Measurements from ENCODE around the gene RMND1.
"Not testable (repeated sequence)": the region's sequence is repeated elsewhere in the genome, so short reads cannot be mapped to it uniquely, and the experiment has no call there.

The RMND1 gene

GRCh38 chr6:151451950-151452749, at the start of gene RMND1:
RMND1 (minus strand) TSS chr6:151452126; CDS start chr6:151445811, 6,315 bp downstream.
- peak; percentile 98 for DNase-seq (ENCODE audit: low read depth)

- no peak for DNase-seq (ENCODE audit: low read depth)
These were observed 47.6 kb upstream of the RMND1 start for GRCh38 chr6:151499551-151499950.

GRCh38 chr6:151498327-151498726, 46.4 kb upstream of the RMND1 start:
- DNase-seq (ENCODE audit: low read depth): no peak

- DNase-seq (ENCODE audit: low read depth): no peak
These were observed 46.0 kb upstream of the RMND1 start for GRCh38 chr6:151497905-151498304.

- DNase-seq (ENCODE audit: low read depth): no peak
These were observed 43.5 kb upstream of the RMND1 start for GRCh38 chr6:151495380-151495779.

- DNase-seq (ENCODE audit: low read depth): no peak
These were observed 43.0 kb upstream of the RMND1 start for GRCh38 chr6:151494936-151495320.

GRCh38 chr6:151494235-151494935, 42.5 kb upstream of the RMND1 start:
- DNase-seq (ENCODE audit: low read depth): peak; percentile 23

GRCh38 chr6:151493804-151494234, 41.9 kb upstream of the RMND1 start, which contains the start of gene CCDC170:
CCDC170 (plus strand) TSS chr6:151494017; CDS start chr6:151494129, 112 bp downstream.
- peak; percentile 17 for DNase-seq (ENCODE audit: low read depth)

GRCh38 chr6:151493161-151493803, 41.4 kb upstream of the RMND1 start:
- no peak for DNase-seq (ENCODE audit: low read depth)

- no peak for DNase-seq (ENCODE audit: low read depth)
These were observed 39.1 kb upstream of the RMND1 start for GRCh38 chr6:151490996-151491395.

GRCh38 chr6:151488226-151488625, 36.3 kb upstream of the RMND1 start:
- DNase-seq (ENCODE audit: low read depth): no peak

- DNase-seq (ENCODE audit: low read depth): no peak
These were observed 32.1 kb upstream of the RMND1 start for GRCh38 chr6:151483994-151484393.

- DNase-seq (ENCODE audit: low read depth): no peak
These were observed 30.4 kb upstream of the RMND1 start for GRCh38 chr6:151482290-151482689.

- DNase-seq (ENCODE audit: low read depth): no peak
These were observed 29.9 kb upstream of the RMND1 start for GRCh38 chr6:151481786-151482185.

- no peak for DNase-seq (ENCODE audit: low read depth)
These were observed 26.7 kb upstream of the RMND1 start for GRCh38 chr6:151478670-151479069.

- no peak for DNase-seq (ENCODE audit: low read depth)
These were observed 25.8 kb upstream of the RMND1 start for GRCh38 chr6:151477726-151478125.

GRCh38 chr6:151475653-151476523, 24.0 kb upstream of the RMND1 start:
- no peak for DNase-seq (ENCODE audit: low read depth)

- DNase-seq (ENCODE audit: low read depth): no peak
These were observed 12.8 kb upstream of the RMND1 start for GRCh38 chr6:151464702-151465101.

- DNase-seq (ENCODE audit: low read depth): no peak
These were observed 9.7 kb upstream of the RMND1 start for GRCh38 chr6:151461673-151462072.

GRCh38 chr6:151455751-151456398, 3.9 kb upstream of the RMND1 start:
- DNase-seq (ENCODE audit: low read depth): not testable (repeated sequence)

- no peak for DNase-seq (ENCODE audit: low read depth)
These were observed 963 bp upstream of the RMND1 start for GRCh38 chr6:151452750-151453427.

Data from activated T-cell treated with anti-CD3 and anti-CD28 coated beads for 48 hours (primary cell).